ENCODE data around the gene HOXD13.

DNA sequence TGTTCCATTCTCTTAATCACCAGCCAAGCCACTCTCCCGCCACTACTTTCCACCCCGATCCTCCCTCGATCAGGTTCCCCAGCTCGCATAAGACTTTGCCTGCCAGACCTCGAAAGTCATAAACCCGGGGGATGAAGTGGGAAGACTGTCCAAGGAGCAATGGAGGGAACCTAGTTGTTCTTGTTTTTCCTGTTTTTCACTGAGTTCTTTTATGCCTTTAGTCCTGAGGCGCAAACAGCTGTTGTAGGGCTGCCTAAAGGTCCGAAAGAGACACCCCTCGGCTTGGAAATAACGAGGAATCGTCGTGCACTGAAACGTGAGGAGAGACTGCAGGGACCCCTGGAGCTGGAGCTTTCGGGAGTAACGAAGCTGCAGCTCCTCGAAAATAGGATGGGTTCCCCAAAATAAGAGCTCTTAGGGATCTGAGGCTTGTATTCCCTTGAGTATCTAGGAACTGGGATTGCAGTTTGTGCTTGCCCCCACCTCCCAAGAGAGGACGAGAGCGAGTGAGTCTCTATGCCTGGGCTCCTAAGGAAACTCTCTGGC lies 5.4 kb downstream of the HOXD13 start:
- TF ChIP-seq POLR2AphosphoS5 (IDR thresholded peaks at IDR 0.05; ENCODE audit: borderline replicate concordance, low read depth, low read length) (no peak), EZH2 (IDR thresholded peaks at IDR 0.05) (no peak)

All from SK-N-MC (cell line).